MM.1S (cell line): ENCODE measurements around the gene PKD1.

ENCODE experiments used
- CTCF ChIP-seq: fragments of 300-600 bp; sonication (generic); IDR thresholded peaks from 2 replicates; pipeline ENCODE4 v1.5.1; 2016; ENCODE audit warnings: antibody characterized with exemption, low read length, mixed read lengths
- EZH2 ChIP-seq: fragments of 300-600 bp; sonication (generic); optimal IDR thresholded peaks from 2 replicates; pipeline ENCODE3; 2017; ENCODE audit warnings: low read depth, mild to moderate bottlenecking, antibody characterized with exemption, low read length, mixed read lengths

- no peak for TF ChIP-seq CTCF
- no peak for TF ChIP-seq EZH2
These were observed 10.1 kb upstream of the PKD1 start for GRCh38 chr16:2145843-2146242.
